HG02678 (cell line): ENCODE measurements around the gene CCDC107.

Source experiments
- ATAC-seq: cut with Tn5 transposase; IDR thresholded peaks from one replicate; pipeline ENCODE4 v1.9.1; 2021; ENCODE audit warnings: mild to moderate bottlenecking, moderate library complexity; ENCODE audit not compliant: unreplicated experiment

CCDC107 gene

DNA sequence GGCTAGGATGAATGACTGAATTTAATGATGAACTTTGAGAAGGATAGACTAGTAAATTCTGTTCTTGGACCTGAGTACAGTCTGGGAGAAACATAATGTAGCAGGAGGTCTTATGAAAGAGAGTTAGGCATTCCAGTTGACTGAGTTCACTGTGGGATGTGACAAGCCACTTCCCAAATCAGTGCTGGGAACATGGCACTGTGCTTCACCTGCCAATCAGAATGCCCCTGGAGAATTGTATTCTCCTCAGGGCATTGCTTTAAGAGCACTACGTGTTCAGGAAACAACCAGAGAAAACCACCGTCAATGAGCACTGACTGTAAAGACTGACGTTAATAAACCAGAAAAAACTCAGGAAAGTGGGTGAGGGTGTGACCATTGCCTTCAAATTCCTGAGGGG is 1.2 kb downstream of the CCDC107 start:
- ATAC-seq: no peak

- ATAC-seq: no peak
Measured at GRCh38 chr9:35660966-35661415, 2.9 kb downstream of the CCDC107 start.

GRCh38 chr9:35661756-35662350 is 3.8 kb downstream of the CCDC107 start:
- no peak for ATAC-seq

GRCh38 chr9:35662437-35662836 is 4.3 kb downstream of the CCDC107 start:
- no peak for ATAC-seq

GRCh38 chr9:35664531-35665470 is 6.7 kb downstream of the CCDC107 start, which contains the start of gene ARHGEF39:
Gene ARHGEF39, minus strand, starts transcription at chr9:35665195. Its CDS starts 26 bp downstream, at chr9:35665169.
- peak; percentile 80 for ATAC-seq

GRCh38 chr9:35665471-35665818 is 7.4 kb downstream of the CCDC107 start:
- no peak for ATAC-seq

DNA sequence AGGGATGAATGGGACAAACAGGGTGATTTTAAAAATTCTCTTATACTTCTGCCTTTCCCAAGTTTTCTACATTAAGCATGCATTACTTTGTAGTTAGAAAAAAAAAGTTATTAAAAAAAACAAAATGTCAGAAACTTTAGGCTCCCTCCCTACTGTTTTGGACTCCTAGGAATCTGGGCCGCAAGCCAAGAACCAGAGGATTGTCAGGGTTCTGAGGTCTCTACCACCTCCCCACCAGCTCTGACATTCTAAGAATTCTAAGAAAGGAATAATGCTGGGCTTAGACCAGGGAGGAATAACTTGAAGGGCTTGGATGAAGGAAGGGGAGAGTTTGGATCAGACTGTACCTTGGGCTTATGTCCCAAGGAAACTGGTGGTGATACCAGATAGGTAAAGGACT is 8.0 kb downstream of the CCDC107 start:
- ATAC-seq: no peak

- ATAC-seq: no peak
Measured at GRCh38 chr9:35666549-35666948, 8.5 kb downstream of the CCDC107 start.

- ATAC-seq: no peak
Measured at GRCh38 chr9:35667939-35668338, 9.8 kb downstream of the CCDC107 start.

- no peak for ATAC-seq
Measured at GRCh38 chr9:35669331-35670145, 11.4 kb downstream of the CCDC107 start.

DNA sequence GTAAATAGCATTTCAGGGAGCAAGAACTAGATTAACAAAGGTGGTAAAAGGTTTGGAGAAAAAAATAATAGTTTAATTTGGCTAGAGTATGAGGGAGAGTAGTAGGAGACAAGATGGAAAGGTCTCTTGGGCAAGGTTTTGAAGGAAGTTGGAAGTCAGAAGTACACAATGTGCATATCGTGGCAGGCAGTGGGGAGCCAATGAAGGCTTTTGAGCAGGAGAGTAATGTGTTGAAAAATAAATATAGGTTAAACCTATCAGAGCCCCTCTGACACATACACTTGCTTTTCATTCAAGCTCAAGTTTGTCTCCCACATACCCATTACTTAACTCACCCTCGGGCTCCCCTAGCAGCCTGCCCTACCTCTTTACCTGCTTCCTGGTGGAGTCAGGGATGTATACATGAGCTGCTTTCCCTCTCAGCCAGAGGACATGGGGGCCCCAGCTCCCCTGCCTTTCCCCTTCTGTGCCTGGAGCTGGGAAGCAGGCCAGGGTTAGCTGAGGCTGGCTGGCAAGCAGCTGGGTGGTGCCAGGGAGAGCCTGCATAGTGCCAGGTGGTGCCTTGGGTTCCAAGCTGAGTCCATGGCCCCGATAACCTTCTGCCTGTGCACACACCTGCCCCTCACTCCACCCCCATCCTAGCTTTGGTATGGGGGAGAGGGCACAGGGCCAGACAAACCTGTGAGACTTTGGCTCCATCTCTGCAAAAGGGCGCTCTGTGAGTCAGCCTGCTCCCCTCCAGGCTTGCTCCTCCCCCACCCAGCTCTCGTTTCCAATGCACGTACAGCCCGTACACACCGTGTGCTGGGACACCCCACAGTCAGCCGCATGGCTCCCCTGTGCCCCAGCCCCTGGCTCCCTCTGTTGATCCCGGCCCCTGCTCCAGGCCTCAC is 15.3 kb downstream of the CCDC107 start, which contains the start of gene CA9:
Gene CA9 (plus strand): TSS at position 797 of the 893 bp plus-strand sequence. CDS start 32 bp downstream, at position 829.
- ATAC-seq: no peak

DNA sequence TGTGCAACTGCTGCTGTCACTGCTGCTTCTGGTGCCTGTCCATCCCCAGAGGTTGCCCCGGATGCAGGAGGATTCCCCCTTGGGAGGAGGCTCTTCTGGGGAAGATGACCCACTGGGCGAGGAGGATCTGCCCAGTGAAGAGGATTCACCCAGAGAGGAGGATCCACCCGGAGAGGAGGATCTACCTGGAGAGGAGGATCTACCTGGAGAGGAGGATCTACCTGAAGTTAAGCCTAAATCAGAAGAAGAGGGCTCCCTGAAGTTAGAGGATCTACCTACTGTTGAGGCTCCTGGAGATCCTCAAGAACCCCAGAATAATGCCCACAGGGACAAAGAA is 15.9 kb downstream of the CCDC107 start:
- no peak for ATAC-seq

DNA sequence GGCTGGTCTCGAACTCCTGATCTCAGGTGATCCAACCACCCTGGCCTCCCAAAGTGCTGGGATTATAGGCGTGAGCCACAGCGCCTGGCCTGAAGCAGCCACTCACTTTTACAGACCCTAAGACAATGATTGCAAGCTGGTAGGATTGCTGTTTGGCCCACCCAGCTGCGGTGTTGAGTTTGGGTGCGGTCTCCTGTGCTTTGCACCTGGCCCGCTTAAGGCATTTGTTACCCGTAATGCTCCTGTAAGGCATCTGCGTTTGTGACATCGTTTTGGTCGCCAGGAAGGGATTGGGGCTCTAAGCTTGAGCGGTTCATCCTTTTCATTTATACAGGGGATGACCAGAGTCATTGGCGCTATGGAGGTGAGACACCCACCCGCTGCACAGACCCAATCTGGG is 17.1 kb downstream of the CCDC107 start:
- ATAC-seq: no peak

- no peak for ATAC-seq
Measured at GRCh38 chr9:35675732-35676392, 17.8 kb downstream of the CCDC107 start.

- no peak for ATAC-seq
Measured at GRCh38 chr9:35679091-35679490, 21.0 kb downstream of the CCDC107 start.

DNA sequence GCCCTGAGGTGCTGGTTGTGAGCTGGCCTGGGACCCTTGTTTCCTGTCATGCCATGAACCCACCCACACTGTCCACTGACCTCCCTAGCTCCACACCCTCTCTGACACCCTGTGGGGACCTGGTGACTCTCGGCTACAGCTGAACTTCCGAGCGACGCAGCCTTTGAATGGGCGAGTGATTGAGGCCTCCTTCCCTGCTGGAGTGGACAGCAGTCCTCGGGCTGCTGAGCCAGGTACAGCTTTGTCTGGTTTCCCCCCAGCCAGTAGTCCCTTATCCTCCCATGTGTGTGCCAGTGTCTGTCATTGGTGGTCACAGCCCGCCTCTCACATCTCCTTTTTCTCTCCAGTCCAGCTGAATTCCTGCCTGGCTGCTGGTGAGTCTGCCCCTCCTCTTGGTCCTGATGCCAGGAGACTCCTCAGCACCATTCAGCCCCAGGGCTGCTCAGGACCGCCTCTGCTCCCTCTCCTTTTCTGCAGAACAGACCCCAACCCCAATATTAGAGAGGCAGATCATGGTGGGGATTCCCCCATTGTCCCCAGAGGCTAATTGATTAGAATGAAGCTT is 21.8 kb downstream of the CCDC107 start:
- ATAC-seq: no peak

GRCh38 chr9:35680331-35681105 is 22.4 kb downstream of the CCDC107 start:
- no peak for ATAC-seq

- no peak for ATAC-seq
Measured at GRCh38 chr9:35681341-35682002, 23.4 kb downstream of the CCDC107 start.
